ENCODE data around the gene THSD7B.

DNA sequence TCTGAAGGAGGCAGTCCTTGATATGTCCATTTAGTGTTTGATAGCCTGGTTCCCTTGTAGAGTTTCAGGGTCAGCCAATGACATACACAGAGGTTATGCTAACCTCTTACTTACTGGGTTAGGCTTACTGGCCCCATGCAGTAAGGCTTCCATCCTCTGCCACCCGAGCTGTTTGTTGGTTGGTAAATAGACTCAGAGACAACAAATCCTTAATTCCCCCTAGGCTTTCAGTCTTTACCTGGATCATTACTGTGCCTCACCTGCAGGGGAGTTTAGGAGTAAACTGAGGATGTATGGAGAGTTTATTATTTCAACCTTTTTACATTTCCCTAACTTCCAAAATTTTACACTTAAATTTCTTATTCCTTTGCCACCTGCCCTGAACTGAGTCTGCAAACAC lies 746.2 kb downstream of the THSD7B start:
- TF ChIP-seq POLR2AphosphoS5 (IDR thresholded peaks at IDR 0.05; ENCODE audit: borderline replicate concordance, low read depth, low read length) (no peak), FOXP2 (optimal IDR thresholded peaks at IDR 0.05; ENCODE audit: control extremely low read depth, extremely low read length, insufficient read depth) (no peak), EZH2 (IDR thresholded peaks at IDR 0.05) (no peak)
